HUDEP-2 (cell line): ENCODE results near the gene ABCG1.

Experiments used
- DNase-seq, 76 experiments: peaks; one replicate each; lab custom pipeline; 2025; ENCODE audit not compliant: unreplicated experiment in 76 of 76; lab: John Stamatoyannopoulos, UW

ABCG1 gene

GRCh38 chr21:42191696-42192595, 27.0 kb upstream of the ABCG1 start:
- DNase-seq: no peak

- no peak for DNase-seq
Measured at GRCh38 chr21:42193131-42193671, 25.7 kb upstream of the ABCG1 start.

DNA sequence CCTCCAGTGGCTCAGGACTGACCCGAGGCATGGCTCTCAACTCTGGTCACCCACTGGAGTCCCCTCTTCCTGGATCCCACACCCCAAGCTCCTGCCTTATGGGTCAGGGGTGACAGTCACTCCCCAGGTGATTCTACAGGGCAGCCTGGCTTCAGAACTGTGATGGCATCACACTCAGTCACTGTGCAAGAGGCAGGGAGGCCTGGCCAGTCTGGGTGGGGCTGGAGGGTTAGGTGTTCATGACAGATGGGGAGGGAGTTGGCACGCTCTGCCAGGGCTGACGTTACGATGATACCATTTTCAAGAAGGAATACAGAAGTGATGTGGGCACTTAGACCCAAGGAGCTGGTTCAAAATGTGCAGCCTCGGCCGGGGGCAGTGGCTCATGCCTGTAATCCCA, 25.2 kb upstream of the ABCG1 start:
- DNase-seq: no peak

GRCh38 chr21:42194863-42195262, 24.1 kb upstream of the ABCG1 start:
- no peak for DNase-seq

- no peak for DNase-seq
Measured at GRCh38 chr21:42195378-42196031, 23.4 kb upstream of the ABCG1 start.

- peak in 1 of 76 experiments; percentile 9 for DNase-seq
Measured at GRCh38 chr21:42198929-42199867, 19.7 kb upstream of the ABCG1 start.

GRCh38 chr21:42199868-42200463, 19.0 kb upstream of the ABCG1 start:
- DNase-seq: no peak

DNA sequence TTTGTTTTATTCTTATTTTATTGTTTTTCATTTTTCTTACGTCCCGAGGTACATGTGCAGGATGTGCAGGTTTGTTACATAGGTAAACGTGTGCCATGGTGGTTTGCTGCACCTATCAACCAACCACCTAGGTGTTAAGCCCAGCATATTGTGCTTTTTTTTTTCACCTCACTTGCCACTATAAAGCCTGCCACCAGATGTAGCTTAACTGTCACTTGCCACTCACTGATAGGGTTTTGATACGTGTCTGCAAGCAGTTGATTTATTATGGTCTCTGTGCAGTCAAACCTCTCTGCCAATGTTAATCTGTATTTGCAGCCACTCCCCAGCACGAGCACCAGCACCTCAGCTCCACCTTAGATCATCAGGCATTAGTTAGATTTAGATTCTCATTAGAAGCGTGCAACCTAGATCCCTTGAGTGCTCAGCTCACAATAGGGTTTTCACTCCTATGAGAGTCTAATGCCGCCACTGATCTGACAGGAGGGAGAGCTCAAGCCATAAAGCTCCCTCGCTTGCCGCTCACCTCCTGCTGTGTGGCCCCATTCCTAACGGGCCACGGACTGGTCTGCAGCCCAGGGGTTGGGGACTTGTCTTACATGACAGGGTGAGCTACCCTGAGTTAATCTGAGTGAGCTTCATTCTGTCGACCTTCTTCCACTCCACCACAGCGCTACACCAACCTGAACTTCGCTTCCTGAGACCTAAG, 17.9 kb upstream of the ABCG1 start:
- peak in 10 of 76 experiments; percentile 3 to 26 (median 14) for DNase-seq

- no peak for DNase-seq
Measured at GRCh38 chr21:42201615-42202161, 17.3 kb upstream of the ABCG1 start.

GRCh38 chr21:42202321-42202720, 16.6 kb upstream of the ABCG1 start:
- no peak for DNase-seq

- no peak for DNase-seq
Measured at GRCh38 chr21:42203321-42203720, 15.6 kb upstream of the ABCG1 start.

DNA sequence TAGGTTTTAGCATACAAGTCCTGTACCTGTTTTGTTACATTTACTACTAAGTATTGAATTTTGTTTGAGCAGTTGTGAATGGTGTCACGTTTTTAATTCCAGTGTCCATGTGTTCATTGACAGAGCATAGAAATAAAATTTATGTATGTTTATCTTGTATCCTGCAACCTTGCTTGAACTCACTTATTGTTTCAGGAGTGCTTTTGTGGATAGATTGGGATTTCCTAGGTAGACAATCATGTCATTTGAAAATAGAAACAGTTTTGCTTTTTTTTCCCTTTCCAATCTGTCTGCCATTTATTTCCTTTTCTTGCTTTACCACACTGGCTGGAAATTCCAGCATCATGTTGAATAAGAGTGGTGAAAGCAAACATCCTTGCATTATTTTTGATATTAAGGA, 15.0 kb upstream of the ABCG1 start:
- no peak for DNase-seq

DNA sequence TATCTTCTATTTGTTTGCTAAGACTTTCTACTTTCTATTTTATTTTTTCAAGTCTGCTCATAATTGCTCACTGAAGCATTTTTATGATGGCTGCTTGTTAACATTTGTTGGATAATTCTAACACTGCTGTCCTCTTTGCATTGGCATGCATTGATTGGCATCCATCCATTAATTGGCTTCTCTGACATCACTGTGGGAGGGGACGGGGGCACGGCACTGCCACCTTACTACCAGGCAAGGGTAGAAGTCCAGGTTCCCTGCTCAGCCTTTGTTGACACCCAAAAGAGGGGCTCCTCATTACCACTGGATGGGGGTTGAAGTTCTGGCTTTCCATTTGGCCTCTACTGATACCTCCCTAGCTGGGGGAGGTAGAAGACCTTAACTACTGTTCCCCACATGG, 11.5 kb upstream of the ABCG1 start:
- DNase-seq: no peak

- DNase-seq: no peak
Measured at GRCh38 chr21:42208036-42208435, 10.9 kb upstream of the ABCG1 start.

GRCh38 chr21:42208801-42209490, 10.0 kb upstream of the ABCG1 start:
- DNase-seq: no peak

- no peak for DNase-seq
Measured at GRCh38 chr21:42209801-42210479, 9.0 kb upstream of the ABCG1 start.

DNA sequence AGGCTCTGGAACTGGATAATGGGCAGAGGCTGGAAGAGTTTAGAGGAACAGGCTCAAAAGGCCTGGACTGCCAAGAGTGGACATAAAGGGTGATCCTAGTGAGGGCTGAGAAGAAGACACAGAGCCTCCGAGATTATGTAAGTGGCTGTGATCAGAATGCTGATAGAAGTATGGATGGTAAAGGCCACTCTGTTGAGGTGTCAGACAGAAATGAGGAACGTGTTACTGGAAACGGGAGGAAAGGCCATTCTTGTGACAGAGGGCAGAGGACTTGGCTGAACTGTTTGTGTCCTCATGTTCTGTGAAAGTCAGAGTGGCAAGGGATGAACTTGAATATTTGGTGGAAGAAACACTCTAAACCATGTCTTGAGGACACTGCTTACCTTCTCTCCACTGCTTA, 6.7 kb upstream of the ABCG1 start:
- DNase-seq: no peak

DNA sequence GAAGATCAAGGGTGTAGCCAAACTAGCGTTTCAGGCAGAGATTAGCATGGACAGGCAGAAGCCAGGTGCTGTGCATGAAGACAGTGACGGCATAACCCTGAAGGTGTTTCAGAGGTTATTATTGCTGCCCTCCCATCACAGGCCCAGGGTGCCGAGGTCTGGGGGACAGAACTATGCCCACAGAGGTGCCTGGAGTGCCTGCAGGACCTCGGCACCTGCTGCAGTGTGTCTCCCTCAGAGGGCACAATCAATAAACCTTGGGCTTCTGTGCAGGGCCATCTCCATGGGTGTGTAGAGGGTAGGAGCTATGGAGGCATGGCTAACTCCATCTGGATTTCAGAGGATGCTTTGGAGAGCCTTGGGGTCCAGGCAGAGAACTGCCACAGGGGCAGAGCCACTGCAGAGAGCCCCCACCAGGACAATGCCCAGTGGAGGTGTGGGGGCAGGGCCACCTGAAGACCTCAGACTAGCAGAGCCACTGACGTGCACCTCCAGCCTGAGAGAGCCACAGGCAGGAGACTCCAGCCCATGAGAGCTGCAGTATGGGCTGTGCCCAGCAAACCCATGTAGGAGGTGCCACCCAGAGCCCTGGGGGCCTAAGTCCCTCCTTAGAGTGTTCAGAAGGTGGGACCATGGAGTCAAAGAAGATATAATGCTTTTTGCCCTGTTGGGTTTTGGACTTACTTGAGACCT, 5.7 kb upstream of the ABCG1 start:
- no peak for DNase-seq
